Activated CD4-positive, alpha-beta T cell treated with anti-CD3 and anti-CD28 coated beads for 1 hour (primary cell): ENCODE results near the gene DDX51.

Experiments
- DNase-seq: peaks from one replicate; pipeline ENCODE4 v3.0.0-alpha.2; 2020

The DDX51 gene

GRCh38 chr12:132166801-132167591, 22.9 kb upstream of the DDX51 start:
- no peak for DNase-seq

- DNase-seq, result no peak
These were observed 22.0 kb upstream of the DDX51 start for GRCh38 chr12:132166093-132166492.

GRCh38 chr12:132165584-132165983, 21.5 kb upstream of the DDX51 start:
- DNase-seq, result no peak

GRCh38 chr12:132164426-132164825, 20.3 kb upstream of the DDX51 start:
- DNase-seq, result no peak

GRCh38 chr12:132163911-132164288, 19.8 kb upstream of the DDX51 start:
- no peak for DNase-seq

GRCh38 chr12:132163041-132163910, 19.2 kb upstream of the DDX51 start:
- no peak for DNase-seq

- DNase-seq, result no peak
These were observed 18.5 kb upstream of the DDX51 start for GRCh38 chr12:132162508-132163031.

- DNase-seq, result no peak
These were observed 17.8 kb upstream of the DDX51 start for GRCh38 chr12:132161796-132162507.

- no peak for DNase-seq
These were observed 17.1 kb upstream of the DDX51 start for GRCh38 chr12:132161036-132161781.

- DNase-seq, result no peak
These were observed 16.5 kb upstream of the DDX51 start for GRCh38 chr12:132160601-132161035.

- DNase-seq, result no peak
These were observed 15.9 kb upstream of the DDX51 start for GRCh38 chr12:132160016-132160415.

- DNase-seq, result no peak
These were observed 15.5 kb upstream of the DDX51 start for GRCh38 chr12:132159555-132160003.

- DNase-seq, result no peak
These were observed 14.8 kb upstream of the DDX51 start for GRCh38 chr12:132158677-132159554.

- no peak for DNase-seq
These were observed 13.8 kb upstream of the DDX51 start for GRCh38 chr12:132157733-132158409.

- DNase-seq, result no peak
These were observed 12.6 kb upstream of the DDX51 start for GRCh38 chr12:132156573-132157325.

GRCh38 chr12:132155771-132156572, 11.9 kb upstream of the DDX51 start:
- DNase-seq, result no peak

GRCh38 chr12:132154941-132155770, 11.0 kb upstream of the DDX51 start:
- no peak for DNase-seq

GRCh38 chr12:132154341-132154761, 10.2 kb upstream of the DDX51 start:
- DNase-seq, result no peak
